HepG2 (cell line): Measurements from ENCODE around the gene TOLLIP. TPM values are rescaled to one million over a fixed set of nuclear protein-coding genes. Genes with fewer than 3 reads are reported as not detected.

Experiments used
- ATAC-seq: fragments of 200-7000 bp; cut with Tn5 transposase; 3 replicates; pipeline ENCODE4 v1.9.1; 2020; ENCODE audit warnings: mild to moderate bottlenecking, moderate library complexity
- BruUV-seq: library from RNA; stranded (reverse); fragments of 400-500 nt; replicated peaks from 2 replicates; lab custom pipeline; 2021; lab: Mats Ljungman, UMichigan
- CTCF ChIA-PET: fragments of 300-600 bp; formaldehyde crosslinking; extraction: SDS; loops from one replicate; lab custom pipeline; 2021; ENCODE audit warnings: low total read pairs, inconsistent platforms, low intra/inter-chr PET ratio; lab: Yijun Ruan, JAX
- POLR2A ChIA-PET: fragments of 350-600 bp; sonication (Branson Sonifier 250); formaldehyde crosslinking; loops from one replicate; lab custom pipeline; 2020; ENCODE audit warnings: antibody characterized with exemption, inconsistent platforms; lab: Yijun Ruan, JAX
- DNase-seq: peaks from one replicate; pipeline ENCODE4 v3.0.0-alpha.2; 2015; ENCODE audit warnings: low spot score
- FAIRE-seq: peaks from 3 replicates; lab custom pipeline; 2011; peaks lifted over from hg19 to GRCh38; lab: Jason Lieb, UNC
- H2AFZ ChIP-seq: one replicate; pipeline ENCODE4 v1.6.1; 2011; ENCODE audit warnings: low read length, inconsistent platforms
- H3K27ac ChIP-seq: fragments of 300-600 bp; 3 replicates; pipeline ENCODE4 v1.8.0; 2011; ENCODE audit warnings: mixed run types, mild to moderate bottlenecking, mixed read lengths, low read length, inconsistent platforms; ENCODE audit not compliant: insufficient read depth; ENCODE audit errors: extremely low read length
- H3K27me3 ChIP-seq, 2 experiments: fragments of 200-600 bp in 1 of 2; 2 replicates in 1 of 2; 3 replicates in 1 of 2; pipeline versions ENCODE4 v1.6.0 to v1.8.0; 2011; ENCODE audit warnings: low read length in 2 of 2, mild to moderate bottlenecking in 2 of 2, moderate library complexity in 2 of 2, inconsistent platforms in 1 of 2; ENCODE audit not compliant: insufficient read depth in 2 of 2, control insufficient read depth in 1 of 2
- H3K36me3 ChIP-seq, 2 experiments: fragments of 200-600 bp in 1 of 2; replicated peaks in 1 of 2; 2 replicates in 1 of 2; 3 replicates in 1 of 2; pipeline versions ENCODE4 v1.5.1 to v1.8.0; 2011; ENCODE audit warnings: low read length in 2 of 2, inconsistent platforms in 1 of 2; ENCODE audit not compliant: insufficient read depth in 2 of 2, control insufficient read depth in 1 of 2
- H3K4me1 ChIP-seq: 2 replicates; pipeline ENCODE4 v1.5.1; 2012; ENCODE audit warnings: low read length, inconsistent platforms; ENCODE audit not compliant: insufficient read depth
- H3K4me2 ChIP-seq: 2 replicates; pipeline ENCODE4 v1.6.0; 2011; ENCODE audit warnings: low read depth, low read length, inconsistent platforms
- H3K4me3 ChIP-seq, 3 experiments: fragments of 200-600 bp in 1 of 3; sonication (generic), shearing (Covaris generic) in 1 of 3; replicated peaks in 1 of 3; 2 replicates each; pipeline ENCODE4 v1.5.1; 2011 to 2016; ENCODE audit warnings: low read length in 3 of 3, inconsistent platforms in 2 of 3, low read depth in 2 of 3, mild to moderate bottlenecking in 2 of 3, control low read depth in 1 of 3, mixed read lengths in 1 of 3; ENCODE audit not compliant: insufficient read depth in 1 of 3
- H3K79me2 ChIP-seq: one replicate; pipeline ENCODE4 v1.6.1; 2011; ENCODE audit warnings: low read length, inconsistent platforms; ENCODE audit not compliant: insufficient read depth
- H3K9ac ChIP-seq: 2 replicates; pipeline ENCODE4 v1.6.0; 2011; ENCODE audit warnings: mild to moderate bottlenecking, low read depth, low read length, inconsistent platforms; ENCODE audit not compliant: insufficient read depth
- H3K9me3 ChIP-seq: 2 replicates; pipeline ENCODE4 v1.5.1; 2012; ENCODE audit warnings: mild to moderate bottlenecking, low read length
- H4K20me1 ChIP-seq: 2 replicates; pipeline ENCODE4 v1.6.0; 2011; ENCODE audit warnings: inconsistent platforms, mild to moderate bottlenecking, low read length, moderate library complexity; ENCODE audit not compliant: insufficient read depth
- BRD4 ChIP-seq: sonication (generic); formaldehyde crosslinking; IDR thresholded peaks from 2 replicates; pipeline ENCODE4 v1.4.0; 2020; ENCODE audit warnings: missing genetic modification reagents
- ETV5 ChIP-seq: IDR thresholded peaks from 2 replicates; pipeline ENCODE4 v1.6.1; 2018; ENCODE audit warnings: missing biosample characterization, missing genetic modification reagents, inconsistent platforms, borderline replicate concordance
- KLF15 ChIP-seq: sonication (generic); formaldehyde crosslinking; IDR thresholded peaks from 2 replicates; pipeline ENCODE4 v1.8.1; 2023; ENCODE audit warnings: borderline replicate concordance, mild to moderate bottlenecking, inconsistent platforms, missing genetic modification reagents, mixed read lengths
- LCORL ChIP-seq, 2 experiments: fragments of 450-650 bp in 1 of 2; sonication (generic) in 1 of 2; formaldehyde crosslinking in 1 of 2; IDR thresholded peaks; 2 replicates each; pipeline versions ENCODE4 v1.5.0 to v1.6.1; 2017 to 2020; ENCODE audit warnings: antibody characterized with exemption in 1 of 2, missing genetic modification reagents in 1 of 2
- PHF8 ChIP-seq: sonication (generic); formaldehyde crosslinking; IDR thresholded peaks from 2 replicates; pipeline ENCODE4 v1.5.0; 2020; ENCODE audit warnings: missing genetic modification reagents
- SAP130 ChIP-seq: IDR thresholded peaks from 2 replicates; pipeline ENCODE4 v1.6.1; 2016; ENCODE audit warnings: low read depth
- SNAPC2 ChIP-seq: sonication (generic); formaldehyde crosslinking; IDR thresholded peaks from 2 replicates; pipeline ENCODE4 v1.8.1; 2022; ENCODE audit warnings: mild to moderate bottlenecking, missing genetic modification reagents
- SYNCRIP ChIP-seq: fragments of 200-400 bp; formaldehyde crosslinking; IDR thresholded peaks from 2 replicates; pipeline ENCODE4 v1.6.1; 2018; ENCODE audit warnings: mild to moderate bottlenecking, low read depth, low read length; ENCODE audit not compliant: insufficient read depth
- U2AF2 ChIP-seq: fragments of 200-400 bp; formaldehyde crosslinking; IDR thresholded peaks from 2 replicates; pipeline ENCODE4 v1.6.1; 2017; ENCODE audit warnings: low read depth, mild to moderate bottlenecking, low read length
- WIZ ChIP-seq: sonication (generic); formaldehyde crosslinking; IDR thresholded peaks from 2 replicates; pipeline ENCODE4 v1.5.1; 2020; ENCODE audit warnings: mild to moderate bottlenecking, missing genetic modification reagents
- ZNF34 ChIP-seq: sonication (generic); formaldehyde crosslinking; IDR thresholded peaks from 2 replicates; pipeline ENCODE4 v1.4.0; 2020; ENCODE audit warnings: mild to moderate bottlenecking, missing genetic modification reagents, borderline replicate concordance
- ZNF652 ChIP-seq: IDR thresholded peaks from 2 replicates; pipeline ENCODE4 v1.6.1; 2016; ENCODE audit warnings: low read depth, borderline replicate concordance
- ZNF772 ChIP-seq: sonication (generic); formaldehyde crosslinking; IDR thresholded peaks from 2 replicates; pipeline ENCODE4 v1.5.0; 2020; ENCODE audit warnings: mild to moderate bottlenecking, missing genetic modification reagents
- ZSCAN20 ChIP-seq: sonication (generic); formaldehyde crosslinking; IDR thresholded peaks from 2 replicates; pipeline ENCODE4 v1.4.0; 2020; ENCODE audit warnings: missing genetic modification reagents, mild to moderate bottlenecking, borderline replicate concordance
- WGBS: methylation state at CpG from one replicate; pipeline ENCODE4 v1.1.6; 2017; ENCODE audit warnings: low lambda C conversion rate; 5-methylcytosine and 5-hydroxymethylcytosine counted together
- in situ Hi-C: cut with HindIII; loops from 2 replicates; pipeline ENCODE4 v1.10.0; 2017; ENCODE audit warnings: low pct_unique_long_range_greater_than_20kb; ENCODE audit not compliant: extremely low pct_ligation_motif_present
- intact Hi-C: fragments of 100-400 bp; cut with micrococcal nuclease; formaldehyde crosslinking; loops from one replicate; pipeline ENCODE4 v1.10.0; 2022; ENCODE audit not compliant: unreplicated experiment
- polyA plus RNA-seq, 8 experiments: library from polyadenylated mRNA; depleted of rRNA in 3 of 8; stranded (reverse) in 7 of 8; unstranded in 1 of 8; fragments of >200 nt; fragmentation: Illumina TruSeq in 4 of 8; extraction: Trizol in 4 of 8; gene quantifications; 2 replicates each; pipeline versions ENCODE4 v1.2.1 to v1.2.3, GENCODE V29; 2011 to 2016; ENCODE audit warnings: low read depth in 4 of 8, missing spikeins in 1 of 8, mixed read lengths in 1 of 8; ENCODE audit not compliant: insufficient read depth in 1 of 8
- total RNA-seq, 5 experiments: library from RNA; depleted of rRNA; stranded (reverse); fragments of >200 nt; fragmentation: Illumina TruSeq; extraction: Trizol; gene quantifications; 2 replicates each; pipeline ENCODE4 v1.2.3, GENCODE V29; 2016; ENCODE audit warnings: low read depth in 1 of 5
- TF ChIP-seq, protein P1 (sequence below): sonication (generic); formaldehyde crosslinking; IDR thresholded peaks from 2 replicates; pipeline ENCODE4 v1.4.0; 2020; ENCODE audit warnings: missing genetic modification reagents

Gene TOLLIP
- total and polyA plus RNA-seq, 2 of the 13 experiments (the other 11 are each of a cell fraction or from before 2014, with no cell fraction given) = 25.9 to 47.5 TPM

DNA sequence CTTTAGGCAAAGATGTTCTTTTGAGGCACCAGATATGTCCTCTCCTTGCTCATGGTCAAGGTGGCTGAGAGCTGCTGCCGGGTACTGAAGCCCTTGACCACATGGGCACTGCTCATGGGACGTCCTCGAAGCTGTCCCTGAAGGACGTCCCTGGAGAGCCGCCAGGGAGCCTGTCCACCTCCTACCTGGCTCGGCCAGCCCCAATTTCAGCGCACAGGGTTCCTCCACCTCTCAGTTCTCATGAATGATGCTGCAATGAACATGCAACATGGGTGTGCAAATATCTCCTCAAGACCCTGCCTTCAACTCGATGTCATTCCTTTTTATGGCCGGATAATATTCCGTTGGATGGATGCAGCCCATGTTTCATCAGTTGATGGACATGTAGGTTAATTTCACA lies 24.4 kb upstream of the TOLLIP start:
- CTCF ChIA-PET = no interaction called here
- Histone ChIP-seq H3K36me3 (no peaks in the 10 kb centered on the region), H3K9ac (no peak overlapping the region), H2AFZ (no peak overlapping the region), H3K4me1 (peaks cover 39% of the 10 kb centered on the region), H3K27me3 (peaks cover 0 to 11% of the 10 kb centered on the region in 2 experiments; a peak in 1 of 5 replicates), H3K9me3 (peaks cover 3% of the 10 kb centered on the region), H3K4me2 (peak overlapping the region; percentile 82), H3K27ac (no peak overlapping the region), H3K4me3 (peak overlapping the region in 1 of 3 experiments; percentile 51; a peak in 2 of 6 replicates), H3K79me2 (no peaks in the 10 kb centered on the region), H4K20me1 (no peaks in the 10 kb centered on the region)
- TF ChIP-seq ZNF652 (CRISPR knock-in tag) (no peak), U2AF2 (no peak), PHF8 (CRISPR knock-in tag) (no peak), SAP130 (CRISPR knock-in tag) (no peak), ZSCAN20 (no peak), LCORL (IDR thresholded peaks at IDR 0.05) (no peak), LCORL (CRISPR knock-in tag; IDR thresholded peaks at IDR 0.05) (no peak), SNAPC2 (CRISPR knock-in tag) (no peak), ZNF772 (CRISPR knock-in tag) (no peak), SYNCRIP (no peak), KLF15 (no peak), BRD4 (CRISPR knock-in tag) (no peak), ZNF34 (CRISPR knock-in tag) (no peak), ETV5 (CRISPR knock-in tag) (no peak), WIZ (CRISPR knock-in tag) (no peak)
- TF ChIP-seq, protein P1, sequence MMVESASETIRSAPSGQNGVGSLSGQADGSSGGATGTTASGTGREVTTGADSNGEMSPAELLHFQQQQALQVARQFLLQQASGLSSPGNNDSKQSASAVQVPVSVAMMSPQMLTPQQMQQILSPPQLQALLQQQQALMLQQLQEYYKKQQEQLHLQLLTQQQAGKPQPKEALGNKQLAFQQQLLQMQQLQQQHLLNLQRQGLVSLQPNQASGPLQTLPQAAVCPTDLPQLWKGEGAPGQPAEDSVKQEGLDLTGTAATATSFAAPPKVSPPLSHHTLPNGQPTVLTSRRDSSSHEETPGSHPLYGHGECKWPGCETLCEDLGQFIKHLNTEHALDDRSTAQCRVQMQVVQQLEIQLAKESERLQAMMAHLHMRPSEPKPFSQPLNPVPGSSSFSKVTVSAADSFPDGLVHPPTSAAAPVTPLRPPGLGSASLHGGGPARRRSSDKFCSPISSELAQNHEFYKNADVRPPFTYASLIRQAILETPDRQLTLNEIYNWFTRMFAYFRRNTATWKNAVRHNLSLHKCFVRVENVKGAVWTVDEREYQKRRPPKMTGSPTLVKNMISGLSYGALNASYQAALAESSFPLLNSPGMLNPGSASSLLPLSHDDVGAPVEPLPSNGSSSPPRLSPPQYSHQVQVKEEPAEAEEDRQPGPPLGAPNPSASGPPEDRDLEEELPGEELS (CRISPR knock-in tag) = no peak
- DNase-seq (no peak), FAIRE-seq (no peak), ATAC-seq (no peak)
- 76% methylated on average over 10 of the region's 10 CpGs for WGBS
- intact Hi-C loops = no loop called here
- no TSS peak for BruUV-seq
- in situ Hi-C loops = no loop called here
- POLR2A ChIA-PET = interaction anchor here (0.8 to 1.6 kb wide), 6 partner anchors 11 to 71 kb away, joined by 3 to 15 read pairs (median 4); partner anchors contain the start of gene TOLLIP
